Esophagus (tissue), 2 donors: ENCODE measurements around the gene SPATA20. TPM values are rescaled to one million over a fixed set of nuclear protein-coding genes. Genes with fewer than 3 reads are reported as not detected.

Source experiments
- H3K27ac ChIP-seq, 2 donors: one replicate each; pipeline ENCODE4 v1.5.1; 2013; ENCODE audit warnings: low read depth in 2 of 2, mild to moderate bottlenecking in 2 of 2, inconsistent platforms in 1 of 2, low read length in 1 of 2, moderate library complexity in 1 of 2
- H3K27me3 ChIP-seq, 2 donors: one replicate each; pipeline ENCODE4 v1.6.1; 2013; ENCODE audit warnings: low read length in 2 of 2, control low read depth in 1 of 2, mild to moderate bottlenecking in 1 of 2; ENCODE audit not compliant: insufficient read depth in 2 of 2, control insufficient read depth in 1 of 2
- H3K36me3 ChIP-seq, 2 donors: one replicate each; pipeline ENCODE4 v1.6.1; 2013; ENCODE audit warnings: low read length in 1 of 2; ENCODE audit not compliant: control insufficient read depth in 2 of 2, insufficient read depth in 2 of 2
- H3K4me1 ChIP-seq, 2 donors: one replicate each; pipeline ENCODE4 v1.6.1; 2013; ENCODE audit warnings: low read length in 1 of 2; ENCODE audit not compliant: control insufficient read depth in 2 of 2, insufficient read depth in 2 of 2
- H3K4me3 ChIP-seq, 2 donors: one replicate each; pipeline ENCODE4 v1.5.1; 2013; ENCODE audit warnings: low read length in 2 of 2, mild to moderate bottlenecking in 2 of 2, low read depth in 1 of 2, moderate library complexity in 1 of 2
- H3K9me3 ChIP-seq, 2 donors: one replicate each; pipeline ENCODE4 v1.6.1; 2013; ENCODE audit warnings: mild to moderate bottlenecking in 2 of 2, low read depth in 1 of 2, low read length in 1 of 2, moderate library complexity in 1 of 2; ENCODE audit not compliant: control insufficient read depth in 2 of 2, insufficient read depth in 1 of 2
- WGBS, 2 donors: extraction: QIAGEN DNeasy Blood & Tissue Kit; methylation state at CpG; one replicate each; pipeline ENCODE4 v1.1.7; 2013; 5-methylcytosine and 5-hydroxymethylcytosine counted together
- polyA plus RNA-seq, 2 donors: library from polyadenylated mRNA; stranded (reverse); fragments of 200-250 nt; gene quantifications; one replicate each; pipeline ENCODE4 v1.2.3, GENCODE V29; 2013
- donor health status: healthy with polysubstance abuse.
- donor health status: Bipolar disorder and iron deficiency.

Gene SPATA20
- polyA plus RNA-seq, 2 donors: 11.5 to 26.7 TPM

DNA sequence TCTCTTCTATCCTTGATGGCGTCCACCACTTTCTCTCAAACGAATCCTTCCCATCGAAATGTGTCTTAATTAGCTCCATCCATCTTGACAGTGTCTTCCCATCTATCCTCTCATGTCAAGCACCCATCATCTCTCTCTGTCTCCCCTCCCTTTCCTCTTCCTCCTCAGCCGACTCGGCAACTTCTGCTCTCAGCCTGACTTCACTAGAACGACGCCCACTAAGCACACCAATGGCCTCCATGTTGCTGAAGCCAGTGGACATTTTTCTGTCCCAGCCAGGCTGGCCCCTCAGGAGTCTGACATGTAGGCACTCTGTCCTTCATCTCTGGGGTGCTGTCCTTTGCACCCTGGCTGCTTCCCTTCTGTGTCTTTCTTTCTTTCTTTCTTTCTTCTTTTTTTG is 2.5 kb upstream of the SPATA20 start:
- H3K4me1 ChIP-seq: peaks cover 14 to 34% of the 10 kb centered on the region in 2 donors
- H3K27ac ChIP-seq: no peak overlapping the region
- H3K36me3 ChIP-seq: peaks cover 0 to 8% of the 10 kb centered on the region in 2 donors
- H3K27me3 ChIP-seq: no peaks in the 10 kb centered on the region
- no peak overlapping the region for H3K4me3 ChIP-seq
- H3K9me3 ChIP-seq: no peaks in the 10 kb centered on the region
- 61 to 72% methylated on average over 7 of the region's 7 CpGs for WGBS, 2 donors

DNA sequence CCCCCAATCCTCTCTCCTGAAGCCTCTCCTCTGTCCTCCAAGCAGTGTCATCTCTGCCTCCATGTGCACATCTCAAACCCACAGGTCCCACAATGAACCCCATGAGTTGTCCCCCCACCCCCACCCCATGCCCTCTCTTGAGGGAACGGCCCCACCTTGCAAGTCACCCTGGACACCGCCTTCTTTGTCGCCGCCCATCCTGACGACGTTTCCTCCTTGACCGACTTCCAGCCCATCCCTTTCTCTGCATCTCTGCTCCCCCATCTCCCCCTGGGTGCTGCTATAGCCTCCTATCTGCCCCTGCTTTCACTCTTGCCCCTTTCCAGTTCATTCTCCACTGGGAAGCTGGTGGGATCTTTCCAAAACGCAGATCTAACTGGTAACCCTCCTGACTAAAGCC is 1.7 kb upstream of the SPATA20 start:
- Histone ChIP-seq H3K4me1 (peaks cover 14 to 28% of the 10 kb centered on the region in 2 donors), H3K9me3 (no peaks in the 10 kb centered on the region), H3K27me3 (no peaks in the 10 kb centered on the region), H3K4me3 (no peak overlapping the region), H3K27ac (no peak overlapping the region), H3K36me3 (peaks cover 0 to 6% of the 10 kb centered on the region in 2 donors)
- WGBS, 2 donors: 27 to 38% methylated on average over 8 of the region's 8 CpGs

DNA sequence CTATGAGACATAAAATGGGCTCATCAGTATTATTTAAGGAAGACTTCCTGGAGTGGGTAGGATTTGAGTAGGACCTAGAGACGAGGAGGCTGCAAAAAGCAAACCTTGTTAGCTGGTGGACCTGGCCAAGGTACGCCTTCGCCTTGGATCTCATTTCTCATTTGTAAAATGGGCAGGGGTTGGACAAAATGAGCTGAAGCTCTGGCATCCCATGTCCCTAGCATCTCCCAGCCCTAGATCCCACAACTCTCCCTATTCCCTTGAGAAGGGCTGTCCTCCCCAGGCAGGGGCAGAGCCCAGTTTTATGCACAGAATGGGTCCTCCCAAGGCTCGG is 306 bp upstream of the SPATA20 start:
- Histone ChIP-seq H3K4me1 (peaks cover 14 to 17% of the 10 kb centered on the region in 2 donors), H3K36me3 (peaks cover 0 to 10% of the 10 kb centered on the region in 2 donors), H3K27ac (no peak overlapping the region), H3K9me3 (no peaks in the 10 kb centered on the region), H3K4me3 (peak overlapping the region; percentile 56 to 67), H3K27me3 (no peaks in the 10 kb centered on the region)
- WGBS, 2 donors: 45 to 49% methylated on average over 4 of the region's 4 CpGs

DNA sequence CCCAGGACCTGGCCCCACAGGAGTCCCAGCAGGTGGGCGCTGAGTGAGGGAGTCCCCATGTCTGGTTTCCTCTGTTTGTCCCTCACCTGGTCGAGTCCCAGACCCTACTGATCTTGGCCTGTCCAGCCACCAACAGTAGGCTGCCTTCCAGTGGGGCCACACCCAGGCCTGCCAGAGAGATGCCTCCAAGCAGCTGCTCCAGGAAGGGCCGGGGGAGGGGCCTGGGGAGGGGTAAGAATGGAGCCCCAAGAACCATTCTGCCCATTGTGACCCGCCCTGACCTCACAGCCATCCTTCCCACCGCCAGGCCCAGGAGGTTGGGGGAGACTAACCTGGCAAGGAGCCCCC is 736 bp downstream of the SPATA20 start:
- Histone ChIP-seq H3K27ac (no peak overlapping the region), H3K27me3 (no peaks in the 10 kb centered on the region), H3K4me1 (peaks cover 12 to 13% of the 10 kb centered on the region in 2 donors), H3K9me3 (no peaks in the 10 kb centered on the region), H3K36me3 (peaks cover 0 to 7% of the 10 kb centered on the region in 2 donors), H3K4me3 (peak overlapping the region; percentile 56 to 67)
- WGBS, 2 donors: 61% methylated on average over 5 of the region's 5 CpGs

DNA sequence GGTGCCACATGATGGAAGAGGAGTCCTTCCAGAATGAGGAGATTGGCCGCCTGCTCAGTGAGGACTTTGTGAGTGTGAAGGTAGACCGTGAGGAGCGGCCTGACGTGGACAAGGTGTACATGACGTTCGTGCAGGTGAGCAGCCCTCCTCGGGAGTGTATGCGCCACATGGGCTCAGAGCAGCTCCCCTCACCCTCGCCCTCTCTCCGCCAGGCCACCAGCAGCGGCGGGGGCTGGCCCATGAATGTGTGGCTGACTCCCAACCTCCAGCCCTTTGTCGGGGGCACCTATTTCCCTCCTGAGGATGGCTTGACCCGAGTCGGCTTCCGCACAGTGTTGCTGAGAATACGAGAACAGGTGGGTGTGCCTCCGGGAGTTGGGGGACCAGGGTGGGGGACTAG is 1.9 kb downstream of the SPATA20 start:
- peaks cover 7 to 9% of the 10 kb centered on the region in 2 donors for H3K4me1 ChIP-seq
- no peaks in the 10 kb centered on the region for H3K9me3 ChIP-seq
- peaks cover 0 to 7% of the 10 kb centered on the region in 2 donors for H3K36me3 ChIP-seq
- H3K4me3 ChIP-seq: no peak overlapping the region
- no peak overlapping the region for H3K27ac ChIP-seq
- 86 to 92% methylated on average over 18 of the region's 18 CpGs for WGBS, 2 donors
- H3K27me3 ChIP-seq: no peaks in the 10 kb centered on the region

DNA sequence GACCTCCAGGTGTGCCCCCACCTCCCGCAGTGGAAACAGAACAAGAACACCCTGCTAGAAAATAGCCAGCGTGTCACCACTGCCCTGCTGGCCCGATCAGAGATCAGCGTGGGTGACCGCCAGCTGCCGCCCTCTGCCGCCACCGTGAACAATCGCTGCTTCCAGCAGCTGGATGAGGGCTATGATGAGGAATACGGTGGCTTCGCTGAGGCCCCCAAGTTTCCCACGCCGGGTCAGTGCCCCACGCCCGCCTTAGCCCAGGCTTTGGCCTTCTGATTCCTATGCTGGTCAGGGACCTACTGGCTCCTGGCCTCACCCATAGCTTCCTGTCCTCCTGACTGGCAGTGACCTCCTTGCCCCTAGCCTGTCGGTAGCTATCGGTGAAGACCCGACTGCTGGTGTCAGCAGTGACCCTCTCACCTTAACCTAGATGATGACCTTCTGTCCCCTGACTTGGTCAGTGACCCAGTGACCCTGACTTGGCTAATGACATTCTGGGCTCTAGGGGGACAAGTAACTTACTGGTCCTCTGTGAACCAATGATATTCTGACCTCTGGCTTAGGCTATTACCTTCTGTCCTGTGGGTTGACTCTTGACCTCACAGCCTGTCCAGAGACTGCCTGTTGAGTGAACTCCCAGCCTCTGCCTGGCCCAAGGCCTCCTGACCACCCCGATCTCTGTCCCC is 2.4 kb downstream of the SPATA20 start:
- no peaks in the 10 kb centered on the region for H3K9me3 ChIP-seq
- H3K27me3 ChIP-seq: no peaks in the 10 kb centered on the region
- 93 to 94% methylated on average over 19 of the region's 19 CpGs for WGBS, 2 donors
- H3K27ac ChIP-seq: no peak overlapping the region
- H3K36me3 ChIP-seq: peaks cover 0 to 9% of the 10 kb centered on the region in 2 donors
- peaks cover 7 to 9% of the 10 kb centered on the region in 2 donors for H3K4me1 ChIP-seq
- no peak overlapping the region for H3K4me3 ChIP-seq

DNA sequence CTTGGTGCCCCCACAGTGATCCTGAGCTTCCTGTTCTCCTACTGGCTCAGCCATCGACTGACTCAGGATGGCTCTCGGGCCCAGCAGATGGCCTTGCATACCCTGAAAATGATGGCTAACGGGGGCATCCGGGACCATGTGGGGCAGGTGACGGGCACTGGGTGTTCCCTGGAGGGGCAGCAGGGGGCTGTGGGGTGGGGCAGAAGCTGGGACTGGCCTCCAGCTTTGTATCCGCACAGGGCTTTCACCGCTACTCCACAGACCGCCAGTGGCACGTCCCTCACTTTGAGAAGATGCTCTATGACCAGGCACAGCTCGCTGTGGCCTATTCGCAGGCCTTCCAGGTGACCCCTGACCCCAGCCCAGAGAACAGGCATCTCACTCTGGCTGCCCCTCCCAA is 3.0 kb downstream of the SPATA20 start:
- Histone ChIP-seq H3K27ac (no peak overlapping the region), H3K27me3 (no peaks in the 10 kb centered on the region), H3K36me3 (peaks cover 0 to 14% of the 10 kb centered on the region in 2 donors), H3K4me3 (no peak overlapping the region), H3K4me1 (peaks cover 7 to 9% of the 10 kb centered on the region in 2 donors), H3K9me3 (no peaks in the 10 kb centered on the region)
- WGBS, 2 donors: 92 to 93% methylated on average over 11 of the region's 11 CpGs

DNA sequence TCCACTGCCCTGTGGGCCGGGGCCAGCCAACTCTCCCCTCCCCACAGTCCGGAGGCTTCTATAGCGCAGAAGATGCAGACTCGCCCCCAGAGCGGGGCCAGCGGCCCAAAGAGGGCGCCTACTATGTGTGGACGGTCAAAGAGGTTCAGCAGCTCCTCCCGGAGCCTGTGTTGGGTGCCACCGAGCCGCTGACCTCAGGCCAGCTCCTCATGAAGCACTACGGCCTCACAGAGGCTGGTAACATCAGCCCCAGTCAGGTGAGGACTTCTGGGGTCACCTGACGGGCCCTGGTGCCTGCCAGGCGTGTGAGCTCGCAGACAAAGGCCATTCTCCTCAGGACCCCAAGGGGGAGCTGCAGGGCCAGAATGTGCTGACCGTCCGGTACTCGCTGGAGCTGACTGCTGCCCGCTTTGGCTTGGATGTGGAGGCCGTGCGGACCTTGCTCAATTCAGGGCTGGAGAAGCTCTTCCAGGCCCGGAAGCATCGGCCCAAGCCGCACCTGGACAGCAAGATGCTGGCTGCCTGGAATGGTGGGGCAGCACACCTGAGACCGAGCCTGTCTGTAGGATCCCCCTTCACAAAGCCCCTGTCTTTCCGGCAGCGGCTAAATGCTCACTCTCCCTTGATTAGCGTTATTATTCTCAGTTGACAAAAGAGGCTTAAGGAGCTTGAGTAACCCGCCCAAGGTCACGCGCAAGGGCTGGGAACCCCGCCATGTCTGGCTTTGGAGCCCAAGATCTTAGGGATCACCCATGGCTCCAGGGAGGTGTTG is 3.9 kb downstream of the SPATA20 start:
- Histone ChIP-seq H3K9me3 (no peaks in the 10 kb centered on the region), H3K36me3 (peaks cover 0 to 17% of the 10 kb centered on the region in 2 donors), H3K4me3 (no peak overlapping the region), H3K4me1 (peaks cover 7 to 9% of the 10 kb centered on the region in 2 donors), H3K27ac (no peak overlapping the region), H3K27me3 (no peaks in the 10 kb centered on the region)
- WGBS, 2 donors: 64 to 70% methylated on average over 32 of the region's 32 CpGs

DNA sequence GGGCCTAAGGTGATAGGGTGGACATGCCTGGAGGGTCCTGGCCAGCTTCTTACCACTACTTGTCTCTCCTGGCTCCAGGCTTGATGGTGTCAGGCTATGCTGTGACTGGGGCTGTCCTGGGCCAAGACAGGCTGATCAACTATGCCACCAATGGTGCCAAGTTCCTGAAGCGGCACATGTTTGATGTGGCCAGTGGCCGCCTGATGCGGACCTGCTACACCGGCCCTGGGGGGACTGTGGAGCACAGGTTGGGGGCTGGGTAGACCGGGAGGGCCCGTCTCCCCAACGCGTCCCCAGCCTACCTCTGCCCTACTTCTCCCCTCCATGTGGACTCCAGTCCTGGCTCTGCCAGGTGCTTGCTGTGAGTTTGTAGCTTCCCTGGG is 4.5 kb downstream of the SPATA20 start:
- WGBS, 2 donors: 94 to 97% methylated on average over 8 of the region's 8 CpGs
- Histone ChIP-seq H3K4me1 (peaks cover 7 to 9% of the 10 kb centered on the region in 2 donors), H3K9me3 (no peaks in the 10 kb centered on the region), H3K4me3 (no peak overlapping the region), H3K27ac (no peak overlapping the region), H3K36me3 (peaks cover 0 to 17% of the 10 kb centered on the region in 2 donors), H3K27me3 (no peaks in the 10 kb centered on the region)

DNA sequence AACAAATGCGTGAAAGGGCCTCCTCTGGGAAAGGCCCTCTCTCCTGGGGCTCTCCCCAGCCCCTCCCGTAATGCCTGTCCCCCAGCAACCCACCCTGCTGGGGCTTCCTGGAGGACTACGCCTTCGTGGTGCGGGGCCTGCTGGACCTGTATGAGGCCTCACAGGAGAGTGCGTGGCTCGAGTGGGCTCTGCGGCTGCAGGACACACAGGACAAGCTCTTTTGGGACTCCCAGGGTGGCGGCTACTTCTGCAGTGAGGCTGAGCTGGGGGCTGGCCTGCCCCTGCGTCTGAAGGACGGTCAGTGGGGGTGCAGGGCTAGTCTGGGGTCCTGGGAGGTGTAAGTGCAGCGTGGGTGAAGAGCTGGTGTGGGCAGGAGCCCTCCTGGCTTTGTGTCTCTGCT is 4.9 kb downstream of the SPATA20 start:
- no peak overlapping the region for H3K27ac ChIP-seq
- 87 to 92% methylated on average over 12 of the region's 12 CpGs for WGBS, 2 donors

More for the DNA sequence above, 4.9 kb downstream of the SPATA20 start:
- H3K4me3 ChIP-seq: no peak overlapping the region
- H3K27me3 ChIP-seq: no peaks in the 10 kb centered on the region
- peaks cover 7% of the 10 kb centered on the region in 2 donors for H3K4me1 ChIP-seq
- peaks cover 0 to 17% of the 10 kb centered on the region in 2 donors for H3K36me3 ChIP-seq
- no peaks in the 10 kb centered on the region for H3K9me3 ChIP-seq
